SU-DHL-6 (cell line): Measurements from ENCODE around the gene CCDC102A.

ENCODE experiments used
- EZH2phosphoT487 ChIP-seq: fragments of 200-600 bp; sonication (generic), shearing (Covaris generic); conservative IDR thresholded peaks from 2 replicates; pipeline ENCODE4 v1.6.1; 2018; ENCODE audit warnings: mild to moderate bottlenecking, antibody characterized with exemption, low read length, moderate library complexity, mixed read lengths
- TF ChIP-seq, protein P1 (sequence below): fragments of 200-600 bp; sonication (generic); IDR thresholded peaks from one replicate; pipeline ENCODE4 v1.5.1; 2017; ENCODE audit warnings: antibody characterized with exemption, mild to moderate bottlenecking, low read length, moderate library complexity; ENCODE audit not compliant: insufficient read depth, poor library complexity, severe bottlenecking

- TF ChIP-seq, protein P1, sequence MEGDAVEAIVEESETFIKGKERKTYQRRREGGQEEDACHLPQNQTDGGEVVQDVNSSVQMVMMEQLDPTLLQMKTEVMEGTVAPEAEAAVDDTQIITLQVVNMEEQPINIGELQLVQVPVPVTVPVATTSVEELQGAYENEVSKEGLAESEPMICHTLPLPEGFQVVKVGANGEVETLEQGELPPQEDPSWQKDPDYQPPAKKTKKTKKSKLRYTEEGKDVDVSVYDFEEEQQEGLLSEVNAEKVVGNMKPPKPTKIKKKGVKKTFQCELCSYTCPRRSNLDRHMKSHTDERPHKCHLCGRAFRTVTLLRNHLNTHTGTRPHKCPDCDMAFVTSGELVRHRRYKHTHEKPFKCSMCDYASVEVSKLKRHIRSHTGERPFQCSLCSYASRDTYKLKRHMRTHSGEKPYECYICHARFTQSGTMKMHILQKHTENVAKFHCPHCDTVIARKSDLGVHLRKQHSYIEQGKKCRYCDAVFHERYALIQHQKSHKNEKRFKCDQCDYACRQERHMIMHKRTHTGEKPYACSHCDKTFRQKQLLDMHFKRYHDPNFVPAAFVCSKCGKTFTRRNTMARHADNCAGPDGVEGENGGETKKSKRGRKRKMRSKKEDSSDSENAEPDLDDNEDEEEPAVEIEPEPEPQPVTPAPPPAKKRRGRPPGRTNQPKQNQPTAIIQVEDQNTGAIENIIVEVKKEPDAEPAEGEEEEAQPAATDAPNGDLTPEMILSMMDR = no peak
- no peak for TF ChIP-seq EZH2phosphoT487
Observed at GRCh38 chr16:57516176-57516725, 20.1 kb downstream of the CCDC102A start.
